Smooth muscle cell (in vitro differentiated cells): ENCODE results near the gene KIAA1191. TPM values are rescaled to one million over a fixed set of nuclear protein-coding genes. Genes with fewer than 3 reads are reported as not detected.

Experiments
- DNase-seq: peaks from one replicate; lab custom pipeline; 2025; ENCODE audit not compliant: unreplicated experiment; lab: John Stamatoyannopoulos, UW
- H2AFZ ChIP-seq: fragments of 200-600 bp; sonication (generic); 2 replicates; pipeline ENCODE4 v1.6.0; 2016; ENCODE audit warnings: antibody characterized with exemption, low read depth, mild to moderate bottlenecking
- H3F3A ChIP-seq: fragments of 200-600 bp; sonication (generic); 2 replicates; pipeline ENCODE4 v1.6.0; 2017; ENCODE audit warnings: antibody characterized with exemption, low read depth
- H3K27ac ChIP-seq: fragments of 200-600 bp; sonication (generic); 2 replicates; pipeline ENCODE4 v1.5.1; 2016; ENCODE audit warnings: low read depth, mild to moderate bottlenecking
- H3K27me3 ChIP-seq: fragments of 200-600 bp; sonication (generic); 2 replicates; pipeline ENCODE4 v1.6.1; 2016; ENCODE audit warnings: low read depth, mild to moderate bottlenecking
- H3K36me3 ChIP-seq: fragments of 200-600 bp; sonication (generic); 2 replicates; pipeline ENCODE4 v1.5.1; 2016; ENCODE audit warnings: low read depth
- H3K4me1 ChIP-seq: fragments of 200-600 bp; sonication (generic); 2 replicates; pipeline ENCODE4 v1.5.1; 2016; ENCODE audit warnings: low read depth
- H3K4me2 ChIP-seq: fragments of 200-600 bp; sonication (generic); 2 replicates; pipeline ENCODE4 v1.6.0; 2016; ENCODE audit warnings: mild to moderate bottlenecking
- H3K4me3 ChIP-seq: fragments of 200-600 bp; sonication (generic); 2 replicates; pipeline ENCODE4 v1.5.1; 2016; ENCODE audit warnings: mild to moderate bottlenecking
- H3K79me2 ChIP-seq: fragments of 200-600 bp; sonication (generic); 2 replicates; pipeline ENCODE4 v1.6.0; 2016; ENCODE audit warnings: low read depth, mild to moderate bottlenecking
- H3K9ac ChIP-seq: fragments of 200-600 bp; sonication (generic); 2 replicates; pipeline ENCODE4 v1.6.0; 2016; ENCODE audit warnings: low read depth
- H3K9me3 ChIP-seq: fragments of 200-600 bp; sonication (generic); replicated peaks from 2 replicates; pipeline ENCODE4 v1.5.1; 2016; ENCODE audit warnings: low read depth
- H4K20me1 ChIP-seq: fragments of 200-600 bp; sonication (generic); 2 replicates; pipeline ENCODE4 v1.6.0; 2016; ENCODE audit warnings: low read depth
- CTCF ChIP-seq: fragments of 200-600 bp; sonication (generic); IDR thresholded peaks from 2 replicates; pipeline ENCODE4 v1.5.1; 2017; ENCODE audit warnings: borderline replicate concordance, mild to moderate bottlenecking, antibody characterized with exemption; ENCODE audit not compliant: insufficient read depth, poor library complexity, severe bottlenecking
- WGBS: methylation state at CpG from one replicate; pipeline ENCODE4 v1.1.7; 2016; ENCODE audit warnings: low lambda C conversion rate; 5-methylcytosine and 5-hydroxymethylcytosine counted together
- polyA plus RNA-seq: library from polyadenylated mRNA; unstranded; fragments of >200 nt; fragmentation: Nextera tagmentation; extraction: Ambion mirVana; gene quantifications from 2 replicates; pipeline ENCODE4 v1.2.1, GENCODE V29; 2016
- total RNA-seq: library from RNA; depleted of rRNA; stranded (reverse); fragments of >200 nt; gene quantifications from 2 replicates; pipeline ENCODE4 v1.2.3, GENCODE V29; 2014

Gene KIAA1191
- total and polyA plus RNA-seq, 2 experiments from 2014 or later, result 71.6 to 80.3 TPM

DNA sequence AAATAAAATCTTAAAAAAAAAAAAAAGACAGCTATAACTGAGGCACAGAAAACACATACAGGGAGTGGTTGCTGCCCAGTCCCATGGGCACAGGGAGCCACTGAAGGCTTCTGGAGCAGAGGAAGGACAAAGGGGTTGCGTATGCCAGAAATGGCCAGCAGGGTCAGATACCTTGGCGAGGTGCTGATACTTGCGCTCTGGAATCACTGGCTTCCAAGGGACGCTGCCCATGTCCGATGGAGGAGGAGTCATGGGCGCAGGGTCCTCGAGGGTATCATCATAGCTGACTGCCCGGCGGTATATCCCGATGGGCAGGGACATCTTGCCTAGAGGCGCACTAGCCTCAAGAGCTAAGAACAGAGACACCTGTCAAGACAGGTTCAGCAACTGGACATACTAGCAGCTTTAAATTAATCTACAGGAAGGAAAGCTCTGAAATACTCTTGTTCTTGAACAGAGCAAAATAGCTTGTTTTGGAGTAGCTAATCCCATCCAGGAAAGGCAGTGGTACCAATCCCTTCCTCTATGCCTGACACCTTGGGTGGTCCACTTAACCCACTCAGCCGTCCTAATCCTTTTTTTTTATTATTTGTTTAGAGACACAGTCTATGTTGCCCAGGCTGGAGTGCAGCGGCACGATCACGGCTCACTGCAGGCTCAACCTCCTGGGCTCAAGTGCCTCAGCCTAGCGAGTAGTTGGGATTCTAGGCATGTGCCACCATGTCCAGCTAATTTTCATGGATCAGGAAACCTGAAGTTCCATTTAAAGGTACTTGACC, 6.0 kb downstream of the KIAA1191 start:
- 94% methylated on average over 16 of the region's 16 CpGs for WGBS
- Histone ChIP-seq H3K36me3 (no peaks in the 10 kb centered on the region), H3K9ac (no peak overlapping the region), H3K27me3 (no peaks in the 10 kb centered on the region), H3K79me2 (peaks cover 72% of the 10 kb centered on the region), H3K9me3 (no peaks in the 10 kb centered on the region), H2AFZ (no peak overlapping the region), H3K27ac (no peak overlapping the region), H4K20me1 (peaks cover 89% of the 10 kb centered on the region), H3F3A (no peaks in the 10 kb centered on the region), H3K4me1 (peaks cover under 1% of the 10 kb centered on the region), H3K4me3 (no peak overlapping the region), H3K4me2 (no peak overlapping the region)
- TF ChIP-seq CTCF, result no peak
- no peak for DNase-seq

- Histone ChIP-seq H3K4me1 (no peaks in the 10 kb centered on the region), H3K79me2 (peaks cover 57% of the 10 kb centered on the region)
- 97% methylated on average over 4 of the region's 4 CpGs for WGBS
These were observed 8.0 kb downstream of the KIAA1191 start for GRCh38 chr5:176353533-176353932.

GRCh38 chr5:176352116-176352878, 9.3 kb downstream of the KIAA1191 start:
- WGBS, result 74% methylated on average over 5 of the region's 5 CpGs
- Histone ChIP-seq H3K4me2 (no peak overlapping the region), H3K4me1 (no peaks in the 10 kb centered on the region), H2AFZ (no peak overlapping the region), H4K20me1 (peaks cover 88% of the 10 kb centered on the region), H3F3A (no peaks in the 10 kb centered on the region), H3K79me2 (peaks cover 45% of the 10 kb centered on the region), H3K9ac (no peak overlapping the region), H3K27ac (peak overlapping the region; percentile 7), H3K36me3 (peaks cover 4% of the 10 kb centered on the region), H3K27me3 (no peaks in the 10 kb centered on the region), H3K4me3 (no peak overlapping the region), H3K9me3 (no peaks in the 10 kb centered on the region)
- DNase-seq, result no peak
- TF ChIP-seq CTCF, result no peak

More at GRCh38 chr5:176353533-176353932, 8.0 kb downstream of the KIAA1191 start:
- Histone ChIP-seq H3K4me2 (no peak overlapping the region), H3K4me3 (no peak overlapping the region), H4K20me1 (peaks cover 99% of the 10 kb centered on the region), H3K36me3 (no peaks in the 10 kb centered on the region), H3K9me3 (no peaks in the 10 kb centered on the region), H3K27me3 (no peaks in the 10 kb centered on the region), H3K9ac (no peak overlapping the region), H3K27ac (no peak overlapping the region), H3F3A (no peaks in the 10 kb centered on the region), H2AFZ (no peak overlapping the region)
- TF ChIP-seq CTCF, result no peak
- DNase-seq, result no peak
